ENCODE results near the gene FAT1. TPM values are rescaled to one million over a fixed set of nuclear protein-coding genes. Genes with fewer than 3 reads are reported as not detected.

FAT1 gene
- polyA plus RNA-seq, 1 donor from 2014 or later = 19.8 TPM

- Histone ChIP-seq H3K9ac (ENCODE audit: low read length) (no peak overlapping the region), H2AFZ (ENCODE audit: low read depth, low read length) (no peak overlapping the region), H3F3A (ENCODE audit: insufficient read depth, low read length, poor library complexity, severe bottlenecking) (no peaks in the 10 kb centered on the region), H3K4me2 (ENCODE audit: low read length) (no peak overlapping the region), H3K27me3 (ENCODE audit: insufficient read depth, low read depth, low read length) (no peaks in the 10 kb centered on the region), H3K27ac (ENCODE audit: low read length) (no peak overlapping the region), H3K9me2 (ENCODE audit: insufficient read depth, low read length) (no peaks in the 10 kb centered on the region), H3K79me2 (replicated peaks; ENCODE audit: insufficient read depth, low read length) (no peaks in the 10 kb centered on the region), H3K4me3 (ENCODE audit: low read length) (no peak overlapping the region), H3K36me3 (ENCODE audit: insufficient read depth, low read length) (no peaks in the 10 kb centered on the region), H4K20me1 (ENCODE audit: insufficient read depth) (no peaks in the 10 kb centered on the region), H3K9me3 (ENCODE audit: low read length) (no peaks in the 10 kb centered on the region)
- no peak for TF ChIP-seq CTCF (IDR thresholded peaks at IDR 0.05; ENCODE audit: poor library complexity, severe bottlenecking)
- no peak for TF ChIP-seq RAD21 (conservative IDR thresholded peaks at IDR 0.05)
- TF ChIP-seq MXI1 (conservative IDR thresholded peaks at IDR 0.05; ENCODE audit: poor library complexity, severe bottlenecking) = no peak
- TF ChIP-seq SMC3 (conservative IDR thresholded peaks at IDR 0.05; ENCODE audit: poor library complexity) = no peak
- no peak for TF ChIP-seq EZH2 (IDR thresholded peaks at IDR 0.05; ENCODE audit: borderline replicate concordance, insufficient read depth, low read length, poor library complexity, severe bottlenecking)
- TF ChIP-seq REST (IDR thresholded peaks at IDR 0.05; ENCODE audit: borderline replicate concordance) = no peak
- TF ChIP-seq TAF1 (IDR thresholded peaks at IDR 0.05; ENCODE audit: low read depth) = no peak
- TF ChIP-seq POLR2AphosphoS5 (IDR thresholded peaks at IDR 0.05) = no peak
- TF ChIP-seq EP300 (conservative IDR thresholded peaks at IDR 0.05; ENCODE audit: poor library complexity, severe bottlenecking) = no peak
Observed at GRCh38 chr4:186634591-186635128, 89.0 kb downstream of the FAT1 start.

- Histone ChIP-seq H3K36me3 (ENCODE audit: insufficient read depth, low read length) (no peaks in the 10 kb centered on the region), H3K79me2 (replicated peaks; ENCODE audit: insufficient read depth, low read length) (no peaks in the 10 kb centered on the region), H3K27me3 (ENCODE audit: insufficient read depth, low read depth, low read length) (no peaks in the 10 kb centered on the region), H3K4me2 (ENCODE audit: low read length) (no peak overlapping the region), H3F3A (ENCODE audit: insufficient read depth, low read length, poor library complexity, severe bottlenecking) (no peaks in the 10 kb centered on the region), H3K4me3 (ENCODE audit: low read length) (no peak overlapping the region), H4K20me1 (ENCODE audit: insufficient read depth) (no peaks in the 10 kb centered on the region), H3K9me3 (ENCODE audit: low read length) (no peaks in the 10 kb centered on the region), H2AFZ (ENCODE audit: low read depth, low read length) (no peak overlapping the region), H3K9me2 (ENCODE audit: insufficient read depth, low read length) (no peaks in the 10 kb centered on the region), H3K9ac (ENCODE audit: low read length) (no peak overlapping the region), H3K27ac (ENCODE audit: low read length) (no peak overlapping the region)
- TF ChIP-seq RAD21 (conservative IDR thresholded peaks at IDR 0.05) (no peak), MXI1 (conservative IDR thresholded peaks at IDR 0.05; ENCODE audit: poor library complexity, severe bottlenecking) (no peak), TAF1 (IDR thresholded peaks at IDR 0.05; ENCODE audit: low read depth) (no peak), EP300 (conservative IDR thresholded peaks at IDR 0.05; ENCODE audit: poor library complexity, severe bottlenecking) (no peak), CTCF (IDR thresholded peaks at IDR 0.05; ENCODE audit: poor library complexity, severe bottlenecking) (no peak), REST (IDR thresholded peaks at IDR 0.05; ENCODE audit: borderline replicate concordance) (no peak), SMC3 (conservative IDR thresholded peaks at IDR 0.05; ENCODE audit: poor library complexity) (no peak), EZH2 (IDR thresholded peaks at IDR 0.05; ENCODE audit: borderline replicate concordance, insufficient read depth, low read length, poor library complexity, severe bottlenecking) (no peak)
Observed at GRCh38 chr4:186633844-186634243, 89.8 kb downstream of the FAT1 start.

Measured in neural cell (in vitro differentiated cells).